ENCODE data around the gene PSMA4. TPM values are rescaled to one million over a fixed set of nuclear protein-coding genes. Genes with fewer than 3 reads are reported as not detected.
"Not testable (repeated sequence)": the region's sequence is repeated elsewhere in the genome, so short reads cannot be mapped to it uniquely, and the experiment has no call there.

The PSMA4 gene
- total RNA-seq, 1 donor, result 214 TPM

DNA sequence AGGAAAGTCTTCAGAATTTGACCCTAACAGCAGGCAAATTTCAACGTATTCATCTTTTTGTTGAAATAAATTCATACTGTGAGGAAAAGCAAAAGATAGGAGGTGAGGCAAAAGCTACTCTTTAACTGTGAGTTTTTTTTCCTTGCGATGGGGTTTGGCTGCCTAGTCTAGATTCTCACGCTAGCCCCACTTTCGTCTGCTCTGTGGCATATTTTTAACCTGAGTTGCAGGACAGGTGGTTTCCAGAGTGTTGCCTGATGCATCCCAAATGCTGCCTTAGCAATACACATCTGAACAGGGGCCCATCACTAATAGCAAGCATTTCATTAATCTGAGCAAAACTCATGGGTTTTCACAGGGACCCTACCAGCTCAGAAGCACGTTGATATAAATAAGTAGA is 11.7 kb downstream of the PSMA4 start:
- no peaks in the 10 kb centered on the region for H3K27me3 ChIP-seq (ENCODE audit: insufficient read depth, low read length)
- H3K9me3 ChIP-seq (ENCODE audit: low read depth, low read length), result no peaks in the 10 kb centered on the region
- no peak overlapping the region for H3K27ac ChIP-seq (ENCODE audit: low read depth, low read length)
- H4K20me1 ChIP-seq (ENCODE audit: insufficient read depth, low read length), result no peaks in the 10 kb centered on the region
- no peak overlapping the region for H3K4me2 ChIP-seq (ENCODE audit: insufficient read depth, low read length)
- H2AFZ ChIP-seq (ENCODE audit: low read length), result no peak overlapping the region
- H3K4me1 ChIP-seq (ENCODE audit: insufficient read depth, low read length), result no peaks in the 10 kb centered on the region
- TF ChIP-seq, protein P1, sequence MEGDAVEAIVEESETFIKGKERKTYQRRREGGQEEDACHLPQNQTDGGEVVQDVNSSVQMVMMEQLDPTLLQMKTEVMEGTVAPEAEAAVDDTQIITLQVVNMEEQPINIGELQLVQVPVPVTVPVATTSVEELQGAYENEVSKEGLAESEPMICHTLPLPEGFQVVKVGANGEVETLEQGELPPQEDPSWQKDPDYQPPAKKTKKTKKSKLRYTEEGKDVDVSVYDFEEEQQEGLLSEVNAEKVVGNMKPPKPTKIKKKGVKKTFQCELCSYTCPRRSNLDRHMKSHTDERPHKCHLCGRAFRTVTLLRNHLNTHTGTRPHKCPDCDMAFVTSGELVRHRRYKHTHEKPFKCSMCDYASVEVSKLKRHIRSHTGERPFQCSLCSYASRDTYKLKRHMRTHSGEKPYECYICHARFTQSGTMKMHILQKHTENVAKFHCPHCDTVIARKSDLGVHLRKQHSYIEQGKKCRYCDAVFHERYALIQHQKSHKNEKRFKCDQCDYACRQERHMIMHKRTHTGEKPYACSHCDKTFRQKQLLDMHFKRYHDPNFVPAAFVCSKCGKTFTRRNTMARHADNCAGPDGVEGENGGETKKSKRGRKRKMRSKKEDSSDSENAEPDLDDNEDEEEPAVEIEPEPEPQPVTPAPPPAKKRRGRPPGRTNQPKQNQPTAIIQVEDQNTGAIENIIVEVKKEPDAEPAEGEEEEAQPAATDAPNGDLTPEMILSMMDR (IDR thresholded peaks at IDR 0.05; ENCODE audit: extremely low read depth, low read depth, low read length), result no peak
- no peaks in the 10 kb centered on the region for H3K79me2 ChIP-seq (ENCODE audit: insufficient read depth, low read length)
- H3K4me3 ChIP-seq (ENCODE audit: insufficient read depth, low read length), result no peak overlapping the region
- H3K36me3 ChIP-seq (ENCODE audit: insufficient read depth, low read length), result peaks cover 27% of the 10 kb centered on the region
- no peak for DNase-seq (ENCODE audit: insufficient read length, low spot score, missing footprints)

DNA sequence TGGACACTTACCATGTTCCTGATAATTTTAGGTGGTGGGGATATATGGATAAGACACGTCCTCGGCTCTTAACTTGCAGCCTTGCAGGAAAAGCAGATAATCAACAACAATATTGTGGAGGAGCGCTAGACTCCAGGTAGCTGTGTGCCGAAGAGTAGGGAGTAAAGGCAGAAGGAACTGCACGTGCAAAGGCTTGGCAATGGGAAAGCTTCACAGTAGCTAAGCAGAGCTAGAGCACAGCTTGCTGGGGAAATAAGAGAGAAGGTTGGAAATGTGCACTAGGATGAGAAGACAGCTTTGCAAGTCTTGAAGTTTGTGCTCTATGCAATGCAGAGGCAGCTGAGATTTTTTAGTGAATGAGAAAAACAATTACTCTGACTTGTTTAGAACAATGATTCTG is 12.4 kb downstream of the PSMA4 start:
- no peak overlapping the region for H3K4me2 ChIP-seq (ENCODE audit: insufficient read depth, low read length)
- H3K27me3 ChIP-seq (ENCODE audit: insufficient read depth, low read length), result no peaks in the 10 kb centered on the region
- no peaks in the 10 kb centered on the region for H3K4me1 ChIP-seq (ENCODE audit: insufficient read depth, low read length)
- no peaks in the 10 kb centered on the region for H3K79me2 ChIP-seq (ENCODE audit: insufficient read depth, low read length)
- H4K20me1 ChIP-seq (ENCODE audit: insufficient read depth, low read length), result no peaks in the 10 kb centered on the region
- H3K9me3 ChIP-seq (ENCODE audit: low read depth, low read length), result no peaks in the 10 kb centered on the region
- no peak overlapping the region for H3K4me3 ChIP-seq (ENCODE audit: insufficient read depth, low read length)
- no peak overlapping the region for H2AFZ ChIP-seq (ENCODE audit: low read length)
- DNase-seq (ENCODE audit: insufficient read length, low spot score, missing footprints), result no peak
- TF ChIP-seq, protein P1 (IDR thresholded peaks at IDR 0.05; ENCODE audit: extremely low read depth, low read depth, low read length), result no peak
- peaks cover 20% of the 10 kb centered on the region for H3K36me3 ChIP-seq (ENCODE audit: insufficient read depth, low read length)
- H3K27ac ChIP-seq (ENCODE audit: low read depth, low read length), result no peak overlapping the region

DNA sequence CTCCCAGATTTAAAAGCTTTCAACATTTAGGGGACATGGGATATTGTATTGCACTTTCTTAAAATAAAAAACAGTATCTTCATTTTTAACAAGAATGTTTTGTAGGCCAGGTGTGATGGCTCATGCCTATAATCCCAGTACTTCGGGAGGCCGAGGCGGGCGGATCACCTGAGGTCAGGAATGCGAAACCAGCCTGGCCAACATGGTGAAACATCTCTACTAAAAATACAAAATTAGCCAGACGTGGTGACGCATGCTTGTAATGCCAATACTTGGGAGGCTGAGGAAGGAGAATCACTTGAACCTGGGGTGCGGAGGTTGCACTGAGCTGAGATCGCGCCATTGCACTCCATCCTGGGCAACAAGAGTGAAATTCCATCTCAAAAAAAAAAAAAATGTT is 20.0 kb downstream of the PSMA4 start:
- H3K4me2 ChIP-seq (ENCODE audit: insufficient read depth, low read length); H4K20me1 ChIP-seq (ENCODE audit: insufficient read depth, low read length); H3K36me3 ChIP-seq (ENCODE audit: insufficient read depth, low read length); H2AFZ ChIP-seq (ENCODE audit: low read length); H3K4me1 ChIP-seq (ENCODE audit: insufficient read depth, low read length); DNase-seq (ENCODE audit: insufficient read length, low spot score, missing footprints); H3K27ac ChIP-seq (ENCODE audit: low read depth, low read length); H3K4me3 ChIP-seq (ENCODE audit: insufficient read depth, low read length); H3K9me3 ChIP-seq (ENCODE audit: low read depth, low read length); H3K79me2 ChIP-seq (ENCODE audit: insufficient read depth, low read length): not testable (repeated sequence)
- peaks cover 15% of the 10 kb centered on the region for H3K27me3 ChIP-seq (ENCODE audit: insufficient read depth, low read length)

DNA sequence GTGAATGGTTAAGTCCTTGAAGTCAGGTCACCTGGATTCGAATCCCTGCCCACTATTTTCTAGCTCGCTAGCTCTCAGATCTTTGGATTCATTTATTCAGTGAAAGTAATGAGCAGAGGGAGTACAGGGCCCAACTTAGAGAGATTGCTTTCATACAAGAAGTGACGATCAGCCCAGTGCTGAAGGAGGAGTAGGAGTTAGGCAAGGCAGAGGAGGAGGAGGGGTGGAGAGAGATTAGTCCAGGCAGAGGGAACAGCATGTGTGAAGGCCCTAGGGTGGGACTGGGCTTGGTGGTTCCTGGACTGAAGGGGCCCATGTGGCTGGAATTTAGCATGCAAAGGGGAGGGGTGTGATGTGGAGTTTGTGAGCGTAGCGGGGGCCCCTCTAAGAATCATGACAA is 21.2 kb downstream of the PSMA4 start:
- no peaks in the 10 kb centered on the region for H4K20me1 ChIP-seq (ENCODE audit: insufficient read depth, low read length)
- H3K4me2 ChIP-seq (ENCODE audit: insufficient read depth, low read length), result no peak overlapping the region
- H3K4me1 ChIP-seq (ENCODE audit: insufficient read depth, low read length), result peaks cover 6% of the 10 kb centered on the region
- no peaks in the 10 kb centered on the region for H3K79me2 ChIP-seq (ENCODE audit: insufficient read depth, low read length)
- H3K4me3 ChIP-seq (ENCODE audit: insufficient read depth, low read length), result no peak overlapping the region
- H2AFZ ChIP-seq (ENCODE audit: low read length), result no peak overlapping the region
- no peak overlapping the region for H3K27ac ChIP-seq (ENCODE audit: low read depth, low read length)
- H3K36me3 ChIP-seq (ENCODE audit: insufficient read depth, low read length), result no peaks in the 10 kb centered on the region
- TF ChIP-seq, protein P1 (IDR thresholded peaks at IDR 0.05; ENCODE audit: extremely low read depth, low read depth, low read length), result no peak
- no peaks in the 10 kb centered on the region for H3K9me3 ChIP-seq (ENCODE audit: low read depth, low read length)
- H3K27me3 ChIP-seq (ENCODE audit: insufficient read depth, low read length), result peaks cover 16% of the 10 kb centered on the region
- no peak for DNase-seq (ENCODE audit: insufficient read length, low spot score, missing footprints)

All from osteoblast (primary cell).